ENCODE data around the gene MEIKIN. TPM values are rescaled to one million over a fixed set of nuclear protein-coding genes. Genes with fewer than 3 reads are reported as not detected.

Gene MEIKIN
- total and polyA plus RNA-seq, 2 of the 8 experiments (the other 6 are each of a cell fraction or from before 2014, with no cell fraction given), result not detected

DNA sequence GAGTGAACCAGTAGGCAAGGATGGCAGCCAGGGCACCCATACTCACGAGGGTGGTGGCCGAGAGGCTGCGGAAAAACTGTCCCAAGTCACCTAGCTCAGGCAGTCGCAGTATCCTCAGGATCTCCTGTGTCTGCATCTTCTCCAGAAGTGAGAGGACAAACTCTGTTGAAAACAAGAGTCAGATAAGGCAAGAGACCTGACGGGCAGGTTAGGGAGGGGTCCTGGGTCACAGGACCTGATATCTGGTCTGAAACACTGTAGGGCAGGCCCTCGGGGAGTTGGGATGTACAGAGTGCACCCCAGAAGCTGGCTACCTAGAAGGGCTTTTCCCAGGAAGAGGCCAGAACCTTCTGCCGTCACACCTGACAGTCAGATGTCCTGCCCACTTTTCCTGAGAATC, 48.6 kb upstream of the MEIKIN start:
- CTCF ChIA-PET (ENCODE audit: partially characterized antibody), result interaction anchor here (1.2 to 4.3 kb wide), 2 partner anchors 12 to 116 kb away, joined by 3 to 23 read pairs; no protein-coding TSS in a partner anchor
- no peaks in the 10 kb centered on the region for H3K23me2 ChIP-seq (ENCODE audit: low read depth, low read length)

More for the DNA sequence above, 48.6 kb upstream of the MEIKIN start:
- Histone ChIP-seq H3K9ac (replicated peaks in 1 of 4; ENCODE audit: extremely low read depth in 1 of 4, low read depth in 3 of 4, low read length in 3 of 4) (no peak overlapping the region), H3K56ac (replicated peaks; ENCODE audit: insufficient read length, low read depth, low read length) (no peak overlapping the region), H3K36me3 (ENCODE audit: control insufficient read depth in 2 of 4, insufficient read depth in 4 of 4, low read length in 3 of 4) (no peaks in the 10 kb centered on the region), H2BK5ac (ENCODE audit: low read depth, low read length) (no peak overlapping the region; the same call in 1 of the 2 replicates), H3K79me1 (ENCODE audit: low read depth, low read length) (no peaks in the 10 kb centered on the region), H2BK20ac (ENCODE audit: low read length) (no peak overlapping the region), H3K27me3 (replicated peaks in 1 of 4; ENCODE audit: control insufficient read depth in 3 of 4, extremely low read depth in 1 of 4, insufficient read depth in 3 of 4, low read length in 3 of 4) (no peaks in the 10 kb centered on the region), H3K18ac (ENCODE audit: extremely low read depth, low read length) (no peak overlapping the region), H3K9me3 (ENCODE audit: insufficient read depth in 2 of 2, low read depth in 1 of 2, low read length in 1 of 2) (no peaks in the 10 kb centered on the region), H3K27ac (ENCODE audit: low read depth, low read length) (no peak overlapping the region), H2AFZ (ENCODE audit: low read length) (no peak overlapping the region), H3K4me2 (ENCODE audit: insufficient read depth in 1 of 2, low read depth in 2 of 2, low read length in 2 of 2) (no peak overlapping the region), H3K14ac (ENCODE audit: insufficient read length) (no peak overlapping the region), H4K91ac (replicated peaks; ENCODE audit: insufficient read length, low read length) (no peak overlapping the region), H3K79me2 (ENCODE audit: control insufficient read depth in 1 of 2, insufficient read depth in 2 of 2, low read length in 2 of 2) (no peaks in the 10 kb centered on the region), H3K4me1 (replicated peaks in 1 of 4; ENCODE audit: control insufficient read depth in 3 of 4, insufficient read depth in 4 of 4, low read length in 3 of 4) (peaks cover 0 to 12% (median 7%) of the 10 kb centered on the region in 4 experiments; a peak in 6 of 7 replicates), H2BK15ac (ENCODE audit: low read length) (0 out of 2 replicates have a peak overlapping the region, but pooled peaks have one; percentile 18), H2BK12ac (ENCODE audit: low read depth, low read length) (no peak overlapping the region), H2AK5ac (ENCODE audit: low read depth, low read length) (no peak overlapping the region), H4K5ac (ENCODE audit: insufficient read length, low read depth, low read length) (no peak overlapping the region), H3K4me3 (ENCODE audit: extremely low read depth in 1 of 4, insufficient read depth in 2 of 4, low read depth in 3 of 4, low read length in 4 of 4) (no peak overlapping the region), H4K20me1 (replicated peaks in 1 of 2; ENCODE audit: control insufficient read depth in 1 of 2, insufficient read depth in 2 of 2, low read length in 2 of 2) (peaks cover 0 to 2% of the 10 kb centered on the region in 2 experiments), H2BK120ac (replicated peaks; ENCODE audit: low read depth, low read length) (no peak overlapping the region), H3K23ac (ENCODE audit: insufficient read length) (no peak overlapping the region), H4K8ac (ENCODE audit: extremely low read depth, insufficient read depth, low read length) (no peak overlapping the region; the same call in 1 of the 2 replicates), H3K4ac (replicated peaks; ENCODE audit: insufficient read length, low read depth, low read length) (no peak overlapping the region)
- DNase-seq (ENCODE audit: low read depth in 1 of 2, low spot score in 2 of 2) (no peak), FAIRE-seq (no peak)
- no peak for TF ChIP-seq CHD2 (IDR thresholded peaks at IDR 0.05; ENCODE audit: low read length)
- TF ChIP-seq POLR2A (IDR thresholded peaks at IDR 0.05; ENCODE audit: control extremely low read depth in 1 of 2, low read depth in 2 of 2, low read length in 2 of 2), result no peak
- TF ChIP-seq KDM1A (IDR thresholded peaks at IDR 0.05; ENCODE audit: borderline replicate concordance, low read length), result no peak
- TF ChIP-seq GABPA (IDR thresholded peaks at IDR 0.05; ENCODE audit: borderline replicate concordance, insufficient read depth, low read length), result no peak
- POLR2A ChIA-PET (ENCODE audit: partially characterized antibody), result no interaction called here
- 90% methylated on average over 7 of the region's 7 CpGs; no CpG with 5 or more reads in 1 of the 2 experiments for WGBS, 2 experiments (ENCODE audit: extremely low coverage in 1 of 2, insufficient coverage in 1 of 2, insufficient read length in 1 of 2, insufficient replicate concordance in 2 of 2, low coverage in 1 of 2, low lambda C conversion rate in 2 of 2, missing lambda C conversion rate in 1 of 2)
